Smooth muscle cell (in vitro differentiated cells): ENCODE measurements around the gene FTO. TPM values are rescaled to one million over a fixed set of nuclear protein-coding genes. Genes with fewer than 3 reads are reported as not detected.
A peak's percentile ranks its signal among the peaks of the same experiment; 100 is the strongest.

ENCODE experiments used
- DNase-seq: peaks from one replicate; lab custom pipeline; 2025; ENCODE audit not compliant: unreplicated experiment; lab: John Stamatoyannopoulos, UW
- H2AFZ ChIP-seq: fragments of 200-600 bp; sonication (generic); 2 replicates; pipeline ENCODE4 v1.6.0; 2016; ENCODE audit warnings: antibody characterized with exemption, low read depth, mild to moderate bottlenecking
- H3F3A ChIP-seq: fragments of 200-600 bp; sonication (generic); 2 replicates; pipeline ENCODE4 v1.6.0; 2017; ENCODE audit warnings: antibody characterized with exemption, low read depth
- H3K27ac ChIP-seq: fragments of 200-600 bp; sonication (generic); 2 replicates; pipeline ENCODE4 v1.5.1; 2016; ENCODE audit warnings: low read depth, mild to moderate bottlenecking
- H3K27me3 ChIP-seq: fragments of 200-600 bp; sonication (generic); 2 replicates; pipeline ENCODE4 v1.6.1; 2016; ENCODE audit warnings: low read depth, mild to moderate bottlenecking
- H3K36me3 ChIP-seq: fragments of 200-600 bp; sonication (generic); 2 replicates; pipeline ENCODE4 v1.5.1; 2016; ENCODE audit warnings: low read depth
- H3K4me1 ChIP-seq: fragments of 200-600 bp; sonication (generic); 2 replicates; pipeline ENCODE4 v1.5.1; 2016; ENCODE audit warnings: low read depth
- H3K4me2 ChIP-seq: fragments of 200-600 bp; sonication (generic); 2 replicates; pipeline ENCODE4 v1.6.0; 2016; ENCODE audit warnings: mild to moderate bottlenecking
- H3K4me3 ChIP-seq: fragments of 200-600 bp; sonication (generic); 2 replicates; pipeline ENCODE4 v1.5.1; 2016; ENCODE audit warnings: mild to moderate bottlenecking
- H3K79me2 ChIP-seq: fragments of 200-600 bp; sonication (generic); 2 replicates; pipeline ENCODE4 v1.6.0; 2016; ENCODE audit warnings: low read depth, mild to moderate bottlenecking
- H3K9ac ChIP-seq: fragments of 200-600 bp; sonication (generic); 2 replicates; pipeline ENCODE4 v1.6.0; 2016; ENCODE audit warnings: low read depth
- H3K9me3 ChIP-seq: fragments of 200-600 bp; sonication (generic); replicated peaks from 2 replicates; pipeline ENCODE4 v1.5.1; 2016; ENCODE audit warnings: low read depth
- H4K20me1 ChIP-seq: fragments of 200-600 bp; sonication (generic); 2 replicates; pipeline ENCODE4 v1.6.0; 2016; ENCODE audit warnings: low read depth
- CTCF ChIP-seq: fragments of 200-600 bp; sonication (generic); IDR thresholded peaks from 2 replicates; pipeline ENCODE4 v1.5.1; 2017; ENCODE audit warnings: borderline replicate concordance, mild to moderate bottlenecking, antibody characterized with exemption; ENCODE audit not compliant: insufficient read depth, poor library complexity, severe bottlenecking
- WGBS: methylation state at CpG from one replicate; pipeline ENCODE4 v1.1.7; 2016; ENCODE audit warnings: low lambda C conversion rate; 5-methylcytosine and 5-hydroxymethylcytosine counted together
- polyA plus RNA-seq: library from polyadenylated mRNA; unstranded; fragments of >200 nt; fragmentation: Nextera tagmentation; extraction: Ambion mirVana; gene quantifications from 2 replicates; pipeline ENCODE4 v1.2.1, GENCODE V29; 2016
- total RNA-seq: library from RNA; depleted of rRNA; stranded (reverse); fragments of >200 nt; gene quantifications from 2 replicates; pipeline ENCODE4 v1.2.3, GENCODE V29; 2014

The FTO gene
- total and polyA plus RNA-seq, 2 experiments from 2014 or later: 81.1 to 89.9 TPM

- Histone ChIP-seq H3K79me2 (no peaks in the 10 kb centered on the region), H3K9ac (no peak overlapping the region), H3K4me2 (no peak overlapping the region), H3K4me1 (peaks cover 6% of the 10 kb centered on the region), H3K36me3 (no peaks in the 10 kb centered on the region), H2AFZ (no peak overlapping the region), H4K20me1 (no peaks in the 10 kb centered on the region), H3K4me3 (no peak overlapping the region), H3K9me3 (no peaks in the 10 kb centered on the region), H3K27ac (no peak overlapping the region), H3F3A (no peaks in the 10 kb centered on the region), H3K27me3 (peaks cover 19% of the 10 kb centered on the region)
- TF ChIP-seq CTCF: no peak
- DNase-seq: no peak
- WGBS: 93% methylated on average over 2 of the region's 2 CpGs
Observed at GRCh38 chr16:54191163-54191562, 487.2 kb downstream of the FTO start.

- Histone ChIP-seq H3K4me3 (no peak overlapping the region), H3K27me3 (peaks cover 19% of the 10 kb centered on the region), H2AFZ (no peak overlapping the region), H3K4me1 (peaks cover 6% of the 10 kb centered on the region), H3F3A (no peaks in the 10 kb centered on the region), H3K79me2 (no peaks in the 10 kb centered on the region), H3K4me2 (no peak overlapping the region), H3K36me3 (no peaks in the 10 kb centered on the region), H3K9me3 (no peaks in the 10 kb centered on the region), H3K27ac (no peak overlapping the region), H3K9ac (no peak overlapping the region), H4K20me1 (no peaks in the 10 kb centered on the region)
- TF ChIP-seq CTCF: no peak
- no peak for DNase-seq
- WGBS: 92% methylated on average over 3 of the region's 3 CpGs
Observed at GRCh38 chr16:54191592-54191991, 487.6 kb downstream of the FTO start.

- Histone ChIP-seq H3K27me3 (peaks cover 9% of the 10 kb centered on the region), H3K36me3 (no peaks in the 10 kb centered on the region), H3K9me3 (no peaks in the 10 kb centered on the region), H2AFZ (peak overlapping the region; percentile 93), H3K4me2 (peak overlapping the region; percentile 82), H3K4me3 (peak overlapping the region; percentile 32), H3K4me1 (peaks cover 6% of the 10 kb centered on the region), H3K79me2 (no peaks in the 10 kb centered on the region), H4K20me1 (no peaks in the 10 kb centered on the region), H3F3A (no peaks in the 10 kb centered on the region), H3K9ac (no peak overlapping the region), H3K27ac (no peak overlapping the region)
- TF ChIP-seq CTCF: no peak
- 77% methylated on average over 9 of the region's 9 CpGs for WGBS
- DNase-seq: no peak
Observed at GRCh38 chr16:54193013-54193664, 489.2 kb downstream of the FTO start.

GRCh38 chr16:54193665-54194333 lies 489.8 kb downstream of the FTO start:
- peaks cover 6% of the 10 kb centered on the region for H3K4me1 ChIP-seq
- H3K27me3 ChIP-seq: peaks cover 6% of the 10 kb centered on the region
- 31% methylated on average over 25 of the region's 25 CpGs for WGBS
- H3K4me2 ChIP-seq: peak overlapping the region; percentile 82
- peak overlapping the region; percentile 93 for H2AFZ ChIP-seq
- no peak overlapping the region for H3K27ac ChIP-seq
- peak overlapping the region; percentile 32 for H3K4me3 ChIP-seq
- H3K9ac ChIP-seq: no peak overlapping the region
- no peaks in the 10 kb centered on the region for H3K36me3 ChIP-seq
- no peaks in the 10 kb centered on the region for H4K20me1 ChIP-seq
- H3F3A ChIP-seq: no peaks in the 10 kb centered on the region
- H3K79me2 ChIP-seq: no peaks in the 10 kb centered on the region
- DNase-seq: peak; percentile 18
- TF ChIP-seq CTCF: peak; percentile 78
- no peaks in the 10 kb centered on the region for H3K9me3 ChIP-seq
